Measurements from ENCODE around the gene PLEKHO1.

PLEKHO1 gene

GRCh38 chr1:150196417-150196816 is 46.7 kb downstream of the PLEKHO1 start:
- no peaks in the 10 kb centered on the region for H3K36me3 ChIP-seq (ENCODE audit: control insufficient read depth in 2 of 2, insufficient read depth in 1 of 2, low read length in 2 of 2)

More at GRCh38 chr1:150196417-150196816, 46.7 kb downstream of the PLEKHO1 start:
- H3K4me3 ChIP-seq (ENCODE audit: low read depth, low read length) = no peak overlapping the region
- CTCF ChIA-PET = no interaction called here
- H3K27ac ChIP-seq (ENCODE audit: extremely low read depth, low read depth, low read length) = no peak overlapping the region
- TF ChIP-seq SCRT2 (tag by site-specific recombination; IDR thresholded peaks at IDR 0.05) = peak; percentile 83
- no peak for TF ChIP-seq TSHZ1 (tag by site-specific recombination; IDR thresholded peaks at IDR 0.05; ENCODE audit: borderline replicate concordance)
- TF ChIP-seq ZBTB44 (tag by site-specific recombination; IDR thresholded peaks at IDR 0.05) = no peak
- no peak for TF ChIP-seq ZBTB21 (tag by site-specific recombination; IDR thresholded peaks at IDR 0.05)
- TF ChIP-seq SCRT1 (tag by site-specific recombination; IDR thresholded peaks at IDR 0.05; ENCODE audit: borderline replicate concordance) = peak; percentile 76; the same call in 1 of the 2 replicates
- no peak for TF ChIP-seq GLI2 (tag by site-specific recombination; IDR thresholded peaks at IDR 0.05; ENCODE audit: borderline replicate concordance, low read depth)
- no peak for TF ChIP-seq ZNF138 (tag by site-specific recombination; IDR thresholded peaks at IDR 0.05; ENCODE audit: borderline replicate concordance)
- TF ChIP-seq ZSCAN30 (tag by site-specific recombination; IDR thresholded peaks at IDR 0.05) = no peak
- TF ChIP-seq ZBTB10 (tag by site-specific recombination; IDR thresholded peaks at IDR 0.05) = no peak
- no peak for TF ChIP-seq PBX3 (CRISPR knock-in tag; IDR thresholded peaks at IDR 0.05)
- no peak for TF ChIP-seq PRDM1 (tag by site-specific recombination; IDR thresholded peaks at IDR 0.05)
- POLR2A ChIA-PET = no interaction called here
- H3K4me1 ChIP-seq (ENCODE audit: control insufficient read depth, insufficient read depth, low read length) = no peaks in the 10 kb centered on the region
- H3K9me3 ChIP-seq (ENCODE audit: control insufficient read depth, insufficient read depth, low read depth, low read length) = no peaks in the 10 kb centered on the region

Data from HEK293 (cell line).